GM12878 (cell line): ENCODE results near the gene GAS6. TPM values are rescaled to one million over a fixed set of nuclear protein-coding genes. Genes with fewer than 3 reads are reported as not detected.

ENCODE experiments used
- ATAC-seq: fragments of 200-7000 bp; cut with Tn5 transposase; 3 replicates; pipeline ENCODE4 v1.9.1; 2020; ENCODE audit warnings: mild to moderate bottlenecking, moderate library complexity
- BruUV-seq: library from RNA; stranded (reverse); fragments of 400-500 nt; replicated peaks from 2 replicates; lab custom pipeline; 2021; lab: Mats Ljungman, UMichigan
- CTCF ChIA-PET: fragments of 300-600 bp; sonication (Branson Sonifier 250); formaldehyde crosslinking; extraction: SDS; loops from one replicate; lab custom pipeline; 2021; ENCODE audit warnings: inconsistent platforms; lab: Yijun Ruan, JAX
- POLR2A ChIA-PET: fragments of 350-600 bp; formaldehyde crosslinking; extraction: SDS; loops from one replicate; lab custom pipeline; 2021; ENCODE audit warnings: inconsistent platforms; lab: Charles Lee
- RAD21 ChIA-PET: fragments of 300-600 bp; sonication (Branson Sonifier 250); formaldehyde crosslinking; loops from one replicate; lab custom pipeline; 2023; ENCODE audit warnings: antibody characterized with exemption; ENCODE audit not compliant: unreplicated experiment; lab: Charles Lee
- SMC1A ChIA-PET: fragments of 300-600 bp; sonication (Branson Sonifier 250); formaldehyde crosslinking; loops from one replicate; lab custom pipeline; 2023; ENCODE audit not compliant: unreplicated experiment, uncharacterized antibody; lab: Charles Lee
- DNase-seq: peaks from one replicate; pipeline ENCODE4 v3.0.0-alpha.2; 2011; ENCODE audit warnings: low read depth, low spot score
- FAIRE-seq: peaks from 3 replicates; lab custom pipeline; 2011; peaks lifted over from hg19 to GRCh38; lab: Jason Lieb, UNC
- H2AFZ ChIP-seq: 2 replicates; pipeline ENCODE4 v1.6.0; 2011; ENCODE audit warnings: low read depth, low read length, control low read depth; ENCODE audit not compliant: control insufficient read depth
- H3K27ac ChIP-seq: 2 replicates; pipeline ENCODE4 v1.5.1; 2011; ENCODE audit warnings: control low read depth; ENCODE audit not compliant: control insufficient read depth, insufficient read depth
- H3K27me3 ChIP-seq, 2 experiments: replicated peaks in 1 of 2; 2 replicates each; pipeline versions ENCODE4 v1.6.0 to v1.6.1; 2011; ENCODE audit warnings: low read length in 1 of 2; ENCODE audit not compliant: control insufficient read depth in 2 of 2, insufficient read depth in 2 of 2
- H3K36me3 ChIP-seq, 2 experiments: 2 replicates each; pipeline ENCODE4 v1.5.1; 2011; ENCODE audit warnings: low read length in 1 of 2; ENCODE audit not compliant: control insufficient read depth in 2 of 2, insufficient read depth in 2 of 2
- H3K4me1 ChIP-seq: 2 replicates; pipeline ENCODE4 v1.6.1; 2011; ENCODE audit warnings: mild to moderate bottlenecking, low read length, moderate library complexity, mixed read lengths; ENCODE audit not compliant: control insufficient read depth, insufficient read depth
- H3K4me2 ChIP-seq: 2 replicates; pipeline ENCODE4 v1.6.0; 2011; ENCODE audit warnings: control low read depth; ENCODE audit not compliant: control insufficient read depth, insufficient read depth
- H3K4me3 ChIP-seq: fragments of 200-600 bp; sonication (generic); 2 replicates; pipeline ENCODE4 v1.5.1; 2016
- H3K79me2 ChIP-seq: 2 replicates; pipeline ENCODE4 v1.6.0; 2011; ENCODE audit warnings: low read length; ENCODE audit not compliant: control insufficient read depth, insufficient read depth
- H3K9ac ChIP-seq: 2 replicates; pipeline ENCODE4 v1.8.0; 2011; ENCODE audit warnings: low read length, control low read depth, mixed read lengths; ENCODE audit not compliant: control insufficient read depth, insufficient read depth
- H3K9me3 ChIP-seq: replicated peaks from 3 replicates; pipeline ENCODE4 v1.5.1; 2011; ENCODE audit warnings: mild to moderate bottlenecking, low read length; ENCODE audit not compliant: control insufficient read depth, insufficient read depth
- H4K20me1 ChIP-seq: 2 replicates; pipeline ENCODE4 v1.6.0; 2011; ENCODE audit not compliant: control insufficient read depth, insufficient read depth
- CTCF ChIP-seq, 3 experiments: IDR thresholded peaks in 2 of 3; conservative IDR thresholded peaks in 1 of 3; 2 replicates each; pipeline ENCODE4 v1.5.1; 2011; ENCODE audit warnings: low read depth in 3 of 3, low read length in 3 of 3, mild to moderate bottlenecking in 3 of 3, control low read depth in 2 of 3, moderate library complexity in 2 of 3, inconsistent platforms in 1 of 3, mixed read lengths in 1 of 3; ENCODE audit not compliant: control insufficient read depth in 2 of 3, insufficient read depth in 1 of 3; ENCODE audit errors: extremely low read depth in 1 of 3
- EZH2 ChIP-seq: IDR thresholded peaks from 2 replicates; pipeline ENCODE4 v1.6.1; 2012; ENCODE audit warnings: low read depth, mild to moderate bottlenecking, control low read depth, inconsistent platforms, low read length, borderline replicate concordance; ENCODE audit not compliant: control insufficient read depth
- NFYA ChIP-seq: IDR thresholded peaks from 2 replicates; pipeline ENCODE4 v1.6.1; 2011; ENCODE audit warnings: low read depth, mild to moderate bottlenecking, low read length, improper control_type of control experiment, borderline replicate concordance
- NKRF ChIP-seq: fragments of 450-650 bp; conservative IDR thresholded peaks from 2 replicates; pipeline ENCODE4 v1.6.1; 2017; ENCODE audit warnings: mild to moderate bottlenecking, moderate library complexity
- PML ChIP-seq: IDR thresholded peaks from 2 replicates; pipeline ENCODE4 v1.6.1; 2012; ENCODE audit warnings: low read length, inconsistent platforms
- RCOR1 ChIP-seq: conservative IDR thresholded peaks from 2 replicates; pipeline ENCODE4 v1.6.1; 2012; ENCODE audit warnings: low read depth, low read length, improper control_type of control experiment
- STAT3 ChIP-seq: IDR thresholded peaks from 2 replicates; pipeline ENCODE4 v1.6.1; 2011; ENCODE audit warnings: low read depth, low read length, improper control_type of control experiment
- SUZ12 ChIP-seq: fragments of 200-600 bp; sonication (generic); IDR thresholded peaks from one replicate; pipeline ENCODE4 v1.6.1; 2018; ENCODE audit warnings: antibody characterized with exemption, mild to moderate bottlenecking; ENCODE audit not compliant: unreplicated experiment
- ZBTB40 ChIP-seq: fragments of 450-650 bp; IDR thresholded peaks from 2 replicates; pipeline ENCODE4 v1.6.1; 2016; ENCODE audit warnings: mild to moderate bottlenecking, moderate library complexity, borderline replicate concordance
- ZSCAN29 ChIP-seq: fragments of 450-650 bp; IDR thresholded peaks from 2 replicates; pipeline ENCODE4 v1.6.1; 2017; ENCODE audit warnings: mild to moderate bottlenecking, moderate library complexity
- WGBS: methylation state at CpG from one replicate; pipeline ENCODE4 v1.1.6; 2016; ENCODE audit warnings: low lambda C conversion rate; ENCODE audit not compliant: insufficient replicate concordance, insufficient coverage; ENCODE audit errors: missing lambda C conversion rate; 5-methylcytosine and 5-hydroxymethylcytosine counted together
- in situ Hi-C: fragments of 300-500 bp; cut with MboI; formaldehyde crosslinking; loops from 9 replicates; pipeline ENCODE4 v1.14.3; 2018; ENCODE audit warnings: mixed read lengths
- intact Hi-C: fragments of 100-400 bp; cut with micrococcal nuclease; formaldehyde crosslinking; loops from one replicate; pipeline ENCODE4 v1.14.2; 2022; ENCODE audit not compliant: unreplicated experiment
- polyA plus RNA-seq, 11 experiments: library from polyadenylated mRNA; depleted of rRNA in 4 of 11; unstranded in 6 of 11; stranded (reverse) in 5 of 11; fragments of >200 nt; fragmentation: Nextera tagmentation in 4 of 11; fragmentation: Illumina TruSeq in 1 of 11; extraction: Ambion mirVana in 4 of 11; extraction: Trizol in 1 of 11; gene quantifications; 1 replicate in 1 of 11; 2 replicates in 10 of 11; pipeline versions ENCODE4 v1.2.1 to v1.2.3, GENCODE V29; 2011 to 2016; ENCODE audit warnings: inconsistent platforms in 2 of 11, missing spikeins in 2 of 11, low read depth in 1 of 11
- total RNA-seq, 4 experiments: library from RNA; depleted of rRNA in 3 of 4; stranded (reverse); fragments of >200 nt in 3 of 4; fragmentation: Illumina TruSeq in 1 of 4; extraction: Trizol in 1 of 4; gene quantifications; 2 replicates each; pipeline versions ENCODE4 v1.2.1 to v1.2.3, GENCODE V29; 2013 to 2021

The GAS6 gene
- total and polyA plus RNA-seq, 10 of the 15 experiments (the other 5 are each of a cell fraction or from before 2014, with no cell fraction given) = 0.03 to 0.59 (median 0.10) TPM; not detected in 2

GRCh38 chr13:113865427-113865826 lies 1.6 kb upstream of the GAS6 start (continued):
- no peak for TF ChIP-seq ZSCAN29
- TF ChIP-seq NFYA = no peak
- TF ChIP-seq STAT3 = no peak
- TF ChIP-seq, all 136 proteins: peak for 0

DNA sequence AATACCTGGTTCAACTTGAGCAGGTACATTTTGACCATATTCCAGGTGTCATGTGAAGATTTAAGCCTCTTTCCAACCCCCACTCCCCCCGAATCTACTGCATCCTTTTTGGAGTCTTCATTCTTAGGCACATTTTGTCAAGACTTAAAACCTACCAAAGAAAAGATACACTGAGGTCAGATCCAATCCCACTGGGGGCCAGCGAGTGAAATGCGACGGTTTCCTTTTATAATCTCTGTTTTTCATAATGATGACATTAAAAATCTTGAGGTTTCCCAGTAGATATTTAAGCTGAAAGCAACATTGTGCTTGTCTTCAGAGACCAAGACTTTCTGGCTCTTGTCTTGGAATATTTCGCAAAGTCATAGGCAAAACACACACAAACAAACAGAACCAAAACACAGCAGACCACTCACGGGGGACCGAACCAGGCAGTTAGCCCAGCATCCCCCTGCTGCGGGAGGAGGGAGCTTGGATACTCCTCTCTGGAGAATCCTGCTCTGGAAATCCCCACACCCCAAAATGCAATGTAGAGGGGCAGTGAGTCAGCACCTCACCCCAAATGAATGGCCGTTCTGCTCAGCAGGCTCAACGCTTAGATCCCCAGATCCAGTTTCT lies 506 bp upstream of the GAS6 start:
- Histone ChIP-seq H3K4me3 (no peak overlapping the region), H3K4me1 (no peaks in the 10 kb centered on the region), H3K27ac (no peak overlapping the region), H3K4me2 (peak overlapping the region; percentile 33; the same call in 1 of the 2 replicates), H3K79me2 (no peaks in the 10 kb centered on the region), H3K9ac (no peak overlapping the region), H3K9me3 (peaks cover 2% of the 10 kb centered on the region; the same call in 2 of the 3 replicates), H3K36me3 (no peaks in the 10 kb centered on the region), H3K27me3 (peaks cover 2 to 14% of the 10 kb centered on the region in 2 experiments), H2AFZ (no peak overlapping the region), H4K20me1 (no peaks in the 10 kb centered on the region)
- WGBS = 19% methylated on average over 10 of the region's 10 CpGs
- FAIRE-seq = no peak
- RAD21 ChIA-PET = no interaction called here
- no peak for ATAC-seq
- CTCF ChIA-PET = no interaction called here
- SMC1A ChIA-PET = no interaction called here
- no peak for DNase-seq
- no peak for TF ChIP-seq CTCF (IDR thresholded peaks at IDR 0.05 in 2 of 3, conservative IDR thresholded peaks at IDR 0.05 in 1 of 3; ENCODE audit: control insufficient read depth in 2 of 3, extremely low read depth in 1 of 3, insufficient read depth in 1 of 3, low read depth in 3 of 3, low read length in 3 of 3)
- no peak for TF ChIP-seq PML
- no peak for TF ChIP-seq ZBTB40
- peak; percentile 55; the same call in 1 of the 2 replicates for TF ChIP-seq EZH2
- TF ChIP-seq NKRF = no peak
- peak; percentile 20 for TF ChIP-seq SUZ12
- no peak for TF ChIP-seq RCOR1
- POLR2A ChIA-PET = no interaction called here
- intact Hi-C loops (no loop called here), in situ Hi-C loops (no loop called here)
- no TSS peak for BruUV-seq
